Measurements from ENCODE around the gene VPS35.

VPS35 gene

DNA sequence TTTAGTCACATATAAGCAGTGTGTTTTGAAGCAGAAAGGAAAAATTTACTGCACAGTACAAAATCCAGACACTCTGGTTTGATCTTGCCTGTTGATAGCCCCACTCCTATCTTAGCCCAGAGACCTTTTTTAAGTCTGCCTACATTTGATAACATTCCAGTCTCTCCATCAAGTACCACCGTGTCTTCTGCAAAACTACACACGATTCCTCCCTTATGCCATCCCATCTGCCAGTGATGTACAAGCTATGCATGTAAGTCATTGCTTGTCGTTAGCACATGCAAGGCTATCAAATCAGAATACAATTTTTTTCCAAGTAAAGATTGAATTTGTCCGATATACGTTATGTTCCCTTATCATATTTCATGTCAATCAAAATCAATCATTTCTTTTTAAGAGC lies 82.7 kb downstream of the VPS35 start:
- DNase-seq: no peak
